C4-2B (cell line): Measurements from ENCODE around the gene OAF.

Experiments
- H3K27ac ChIP-seq: fragments of 450-650 bp; 2 replicates; pipeline ENCODE4 v1.5.1; 2017
- CTCF ChIP-seq: fragments of 450-650 bp; conservative IDR thresholded peaks from 2 replicates; pipeline ENCODE4 v1.5.1; 2017; ENCODE audit warnings: mild to moderate bottlenecking
- ZFX ChIP-seq: fragments of 450-650 bp; IDR thresholded peaks from 2 replicates; pipeline ENCODE4 v1.6.1; 2017

OAF gene

GRCh38 chr11:120259988-120260565, 49.2 kb downstream of the OAF start:
- no peak overlapping the region for H3K27ac ChIP-seq
- TF ChIP-seq ZFX: no peak
- TF ChIP-seq CTCF: no peak

GRCh38 chr11:120260616-120261015, 49.8 kb downstream of the OAF start:
- TF ChIP-seq ZFX (no peak), CTCF (no peak)
- no peak overlapping the region for H3K27ac ChIP-seq

GRCh38 chr11:120261321-120261720, 50.5 kb downstream of the OAF start:
- no peak overlapping the region for H3K27ac ChIP-seq
- TF ChIP-seq CTCF (no peak), ZFX (no peak)

- H3K27ac ChIP-seq: no peak overlapping the region
- TF ChIP-seq CTCF: no peak
- TF ChIP-seq ZFX: no peak
Measured at GRCh38 chr11:120261931-120262330, 51.1 kb downstream of the OAF start.

- TF ChIP-seq CTCF (no peak), ZFX (no peak)
Measured at GRCh38 chr11:120267319-120267718, 56.5 kb downstream of the OAF start.

GRCh38 chr11:120268686-120269085, 57.9 kb downstream of the OAF start:
- H3K27ac ChIP-seq: no peak overlapping the region
- no peak for TF ChIP-seq CTCF
- no peak for TF ChIP-seq ZFX

More at GRCh38 chr11:120267319-120267718, 56.5 kb downstream of the OAF start:
- H3K27ac ChIP-seq: no peak overlapping the region

- no peak overlapping the region for H3K27ac ChIP-seq
- TF ChIP-seq CTCF (no peak), ZFX (no peak)
Measured at GRCh38 chr11:120270386-120270785, 59.6 kb downstream of the OAF start.
